GM12801 (cell line): ENCODE measurements around the gene ABCC12.

Experiments
- CTCF ChIP-seq: IDR thresholded peaks from one replicate; pipeline ENCODE4 v1.5.1; 2011; ENCODE audit warnings: control low read depth; ENCODE audit not compliant: insufficient read length; ENCODE audit errors: extremely low read depth

Gene ABCC12

DNA sequence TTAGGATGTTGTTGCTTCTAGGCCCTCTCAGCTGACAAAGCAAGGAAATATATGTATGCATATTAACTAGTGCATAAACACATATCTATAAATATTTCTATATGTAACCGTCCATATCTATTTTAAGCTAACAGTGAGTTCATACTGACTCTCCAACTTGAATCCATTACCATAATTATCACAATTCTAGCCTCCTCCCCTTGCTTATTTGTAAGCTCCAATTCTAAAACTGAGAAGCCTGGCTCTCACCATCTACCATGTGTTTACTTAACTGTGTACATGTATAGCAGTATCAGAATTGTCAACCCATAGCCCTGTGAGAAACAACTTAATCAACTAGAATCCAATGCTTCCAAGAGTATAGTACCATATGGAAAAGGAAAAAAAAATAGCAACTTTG lies 5.1 kb downstream of the ABCC12 start:
- TF ChIP-seq CTCF, result no peak

DNA sequence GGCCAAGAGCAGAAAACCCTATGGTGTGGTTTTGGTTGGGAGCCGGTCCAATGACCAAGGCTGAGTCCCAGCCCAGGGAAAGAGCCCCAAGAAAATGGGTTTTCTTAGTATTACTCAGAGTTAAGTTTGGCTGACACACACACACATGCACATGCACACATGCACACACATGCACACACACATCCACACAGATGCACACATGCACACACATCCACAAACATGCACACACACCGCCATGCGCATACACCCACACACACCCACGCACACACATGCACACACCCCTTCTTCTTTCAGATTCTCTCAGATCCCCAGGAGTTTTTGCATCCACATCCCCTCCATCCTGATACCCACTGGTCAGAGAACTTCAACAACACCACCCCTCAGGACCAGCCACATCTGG lies 9.1 kb downstream of the ABCC12 start:
- no peak for TF ChIP-seq CTCF

DNA sequence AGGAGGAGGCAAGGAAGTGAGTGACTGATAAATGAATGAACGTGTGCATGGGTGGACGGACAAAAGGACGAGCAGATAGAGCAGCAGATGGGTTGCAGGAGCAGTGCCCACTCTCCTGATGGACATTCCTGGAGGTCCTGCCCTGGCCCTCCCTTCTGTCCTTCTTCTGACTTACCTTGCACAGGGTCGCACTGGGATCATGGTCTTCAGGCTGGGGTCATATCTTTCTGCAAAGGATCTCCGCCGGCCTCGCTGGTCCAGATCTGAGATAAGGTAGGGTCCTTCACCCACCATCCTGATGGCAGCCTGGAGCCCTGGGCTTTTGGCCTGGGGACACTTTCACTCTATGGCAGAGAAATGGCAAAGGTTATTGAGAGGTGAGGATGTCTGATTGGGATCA lies 9.7 kb downstream of the ABCC12 start:
- no peak for TF ChIP-seq CTCF

- no peak for TF ChIP-seq CTCF
These were observed 11.9 kb downstream of the ABCC12 start for GRCh38 chr16:48143812-48144368.

DNA sequence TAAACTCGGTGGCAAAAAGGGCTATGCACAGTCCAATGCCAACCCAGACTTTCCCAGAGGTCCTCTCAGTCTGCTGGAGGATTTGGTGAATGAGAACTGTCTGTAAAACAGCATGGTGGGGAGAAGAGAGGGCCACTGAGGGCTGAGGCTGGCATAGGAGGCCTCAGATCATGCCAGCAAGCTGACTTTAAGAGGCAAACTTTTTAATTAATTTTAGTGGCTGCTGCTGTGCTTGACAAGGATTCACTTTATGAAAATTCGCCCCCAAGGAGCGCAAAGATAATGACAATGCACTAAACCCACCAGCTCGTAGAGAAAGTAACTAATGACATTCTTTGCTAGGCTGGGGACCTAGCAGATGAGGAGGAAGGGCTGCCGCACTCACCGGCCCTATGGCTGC lies 15.0 kb downstream of the ABCC12 start:
- TF ChIP-seq CTCF, result no peak

GRCh38 chr16:48139517-48139916 lies 16.3 kb downstream of the ABCC12 start:
- TF ChIP-seq CTCF, result no peak

- TF ChIP-seq CTCF, result no peak
These were observed 17.2 kb downstream of the ABCC12 start for GRCh38 chr16:48138543-48138942.

- TF ChIP-seq CTCF, result no peak
These were observed 18.0 kb downstream of the ABCC12 start for GRCh38 chr16:48137822-48138221.
